ENCODE data around the gene TBC1D8B.
"Not testable (repeated sequence)": the region's sequence is repeated elsewhere in the genome, so short reads cannot be mapped to it uniquely, and the experiment has no call there.

TBC1D8B gene

GRCh38 chrX:106802388-106803275 lies at the start of gene TBC1D8B:
Gene TBC1D8B (plus strand): TSS chrX:106802673. CDS start chrX:106802854, 181 bp downstream.
- DNase-seq = peak; percentile 74

DNA sequence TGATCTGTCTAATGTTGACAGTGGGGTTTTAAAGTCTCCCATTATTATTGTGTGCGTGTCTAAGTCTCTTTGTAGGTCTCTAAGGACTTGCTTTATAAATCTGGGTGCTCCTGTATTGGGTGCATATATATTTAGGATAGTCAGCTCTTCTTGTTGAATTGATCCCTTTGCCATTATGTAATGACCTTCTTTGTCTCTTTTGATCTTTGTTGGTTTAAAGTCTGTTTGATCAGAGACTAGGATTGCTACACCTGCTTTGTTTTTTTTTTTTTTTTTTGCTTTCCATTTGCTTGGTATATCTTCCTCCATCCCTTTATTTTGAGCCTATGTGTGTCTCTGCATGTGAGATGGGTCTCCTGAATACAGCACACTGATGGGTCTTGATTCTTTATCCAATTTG lies 33.2 kb upstream of the TBC1D8B start:
- DNase-seq = not testable (repeated sequence)

- no peak for DNase-seq
Measured at GRCh38 chrX:106774981-106775380, 27.5 kb upstream of the TBC1D8B start.

- no peak for DNase-seq
Measured at GRCh38 chrX:106780264-106780663, 22.2 kb upstream of the TBC1D8B start.

- DNase-seq = no peak
Measured at GRCh38 chrX:106780664-106781377, 21.7 kb upstream of the TBC1D8B start.

DNA sequence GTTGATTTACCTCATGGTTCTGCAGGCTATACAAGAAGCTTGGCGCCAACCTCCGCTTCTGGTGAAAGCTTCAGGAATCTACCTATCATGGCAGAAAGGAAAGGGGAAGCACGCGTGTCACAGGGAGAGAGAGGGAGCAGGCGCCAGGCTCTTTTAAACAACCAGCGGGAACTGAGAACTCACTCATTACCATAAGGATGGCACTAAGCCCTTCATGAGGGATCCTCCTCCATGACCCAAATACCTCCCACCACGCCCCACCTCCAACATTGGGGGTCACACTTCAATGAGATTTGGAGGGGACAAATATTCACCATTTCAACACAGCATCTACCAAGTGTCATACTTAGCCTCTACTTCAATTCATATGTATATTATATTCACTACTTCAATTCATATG lies 18.8 kb upstream of the TBC1D8B start:
- DNase-seq = no peak

- no peak for DNase-seq
Measured at GRCh38 chrX:106791495-106791894, 11.0 kb upstream of the TBC1D8B start.

DNA sequence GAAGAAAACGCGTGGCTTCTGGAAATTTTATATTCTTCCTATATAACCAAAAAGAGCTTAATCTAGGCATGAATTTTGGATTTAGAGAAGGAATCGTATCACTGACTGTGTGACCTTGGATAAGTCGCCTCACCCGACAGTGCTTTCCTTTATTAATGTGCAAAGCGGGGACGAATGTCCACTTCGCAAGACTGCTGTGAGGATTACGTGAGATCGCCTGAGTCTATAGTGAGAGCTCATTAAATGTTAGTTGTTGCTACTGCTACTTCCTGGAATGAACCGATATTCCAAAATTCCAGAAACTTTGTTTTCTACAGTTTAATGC lies 448 bp upstream of the TBC1D8B start:
- DNase-seq = no peak

DNA sequence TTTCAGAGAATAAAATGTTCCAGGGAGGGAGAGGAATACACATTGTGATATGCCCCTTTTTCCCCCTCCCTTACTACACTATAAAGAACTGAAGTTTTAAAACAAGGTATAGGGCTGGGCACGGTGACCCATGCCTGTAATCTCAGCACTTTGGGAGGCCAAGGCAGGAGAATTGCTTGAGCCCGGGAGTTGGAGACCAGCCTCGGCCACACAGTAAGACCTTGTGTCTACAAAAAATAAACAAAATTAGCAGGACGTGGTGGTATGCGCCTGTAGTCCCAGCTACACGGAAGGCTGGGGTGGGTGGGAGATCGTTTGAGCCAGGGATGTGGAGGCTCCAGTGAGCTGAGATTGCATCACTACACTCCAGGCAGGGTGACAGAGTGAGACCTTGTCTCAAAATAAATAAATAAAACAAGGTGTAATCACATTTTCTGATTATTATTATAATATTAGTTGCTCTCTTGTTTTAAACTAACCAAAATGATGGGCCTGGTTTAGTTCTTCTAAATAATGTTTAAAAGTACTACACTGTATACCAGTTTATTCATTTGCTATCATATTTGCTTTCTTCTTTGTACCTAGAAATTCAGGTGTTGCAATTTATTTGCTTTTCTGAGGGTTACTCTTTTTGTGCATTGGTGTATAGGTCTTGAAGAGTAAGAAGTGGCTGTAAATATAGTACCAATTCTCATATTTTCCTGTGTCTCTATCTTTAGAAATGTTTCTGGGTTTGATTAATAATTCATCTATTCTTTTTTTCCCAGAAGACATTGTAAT lies 8.8 kb downstream of the TBC1D8B start:
- DNase-seq = no peak

DNA sequence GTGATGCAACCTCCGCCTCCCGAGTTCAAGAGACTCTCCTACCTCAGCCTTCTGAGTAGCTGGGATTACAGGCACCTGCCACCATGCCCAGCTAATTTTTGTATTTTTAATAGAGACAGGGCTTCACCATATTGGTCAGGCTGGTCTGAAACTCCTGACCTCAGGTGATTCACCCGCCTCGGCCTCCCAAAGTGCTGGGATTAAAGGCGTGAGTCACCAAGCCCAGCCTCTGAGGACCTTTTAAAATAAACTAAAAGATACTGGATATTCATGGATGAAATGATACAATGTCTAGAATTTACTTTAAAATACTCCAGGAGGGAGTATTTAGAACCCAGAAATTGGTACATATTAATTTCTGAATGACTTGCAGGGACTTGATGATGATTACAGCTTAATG lies 10.5 kb downstream of the TBC1D8B start:
- DNase-seq = not testable (repeated sequence)

GRCh38 chrX:106814093-106814492 lies 11.6 kb downstream of the TBC1D8B start:
- not testable (repeated sequence) for DNase-seq

- peak; percentile 10 for DNase-seq
Measured at GRCh38 chrX:106862972-106863688, 60.7 kb downstream of the TBC1D8B start.

- DNase-seq = no peak
Measured at GRCh38 chrX:106863697-106864096, 61.2 kb downstream of the TBC1D8B start.

GRCh38 chrX:106872796-106873195 lies 70.3 kb downstream of the TBC1D8B start:
- not testable (repeated sequence) for DNase-seq

- DNase-seq = peak; percentile 37
Measured at GRCh38 chrX:106874075-106874474, 71.6 kb downstream of the TBC1D8B start.

- no peak for DNase-seq
Measured at GRCh38 chrX:106875151-106875550, 72.7 kb downstream of the TBC1D8B start.

DNA sequence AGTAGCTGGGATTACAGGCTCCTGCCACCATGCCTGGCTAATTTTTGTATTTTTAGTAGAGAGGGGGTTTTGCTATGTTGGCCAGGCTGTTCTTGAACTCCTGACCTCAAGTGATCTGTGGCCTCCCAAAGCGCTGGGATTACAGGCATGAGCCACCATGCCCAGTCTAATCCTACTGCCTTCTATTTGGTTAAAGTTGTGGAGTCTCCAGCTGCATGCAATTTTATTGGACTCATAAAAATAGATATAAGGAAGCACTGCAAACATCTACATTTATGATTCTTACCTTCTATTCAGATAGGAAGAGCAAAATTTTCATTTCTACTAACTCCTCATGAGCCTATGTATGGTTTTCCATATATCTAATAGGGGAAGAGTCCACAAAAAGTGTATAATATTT lies 87.0 kb downstream of the TBC1D8B start:
- DNase-seq = no peak

GRCh38 chrX:106891762-106892460 lies 89.4 kb downstream of the TBC1D8B start:
- DNase-seq = no peak

DNA sequence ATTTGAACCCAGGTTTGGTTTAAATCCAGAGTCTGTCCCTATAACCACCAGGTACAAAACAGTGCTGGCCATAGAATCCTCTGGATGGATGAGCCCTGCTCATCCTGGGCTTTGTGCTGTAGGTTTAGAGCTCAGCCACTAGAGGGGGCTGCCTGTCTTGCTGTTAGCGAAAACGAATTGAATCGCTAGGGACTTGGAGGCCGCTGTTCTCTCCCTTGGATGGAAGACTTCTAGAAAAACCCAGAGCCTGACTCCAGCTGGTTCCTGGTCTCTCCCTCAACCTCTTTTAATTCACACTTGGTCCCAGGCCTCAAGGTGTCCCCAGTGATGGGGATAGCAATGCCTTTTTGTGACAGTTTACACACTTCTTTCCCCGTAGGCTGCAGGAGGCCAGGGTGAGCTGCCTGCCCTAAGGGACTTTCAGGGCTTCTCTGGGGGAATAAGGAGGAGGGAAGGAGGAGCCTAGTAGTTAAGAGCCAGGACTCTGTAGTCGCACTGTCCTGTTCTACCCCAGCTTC lies 92.0 kb downstream of the TBC1D8B start:
- DNase-seq = peak; percentile 53

GRCh38 chrX:106894978-106895452 lies 92.5 kb downstream of the TBC1D8B start:
- DNase-seq = no peak

DNA sequence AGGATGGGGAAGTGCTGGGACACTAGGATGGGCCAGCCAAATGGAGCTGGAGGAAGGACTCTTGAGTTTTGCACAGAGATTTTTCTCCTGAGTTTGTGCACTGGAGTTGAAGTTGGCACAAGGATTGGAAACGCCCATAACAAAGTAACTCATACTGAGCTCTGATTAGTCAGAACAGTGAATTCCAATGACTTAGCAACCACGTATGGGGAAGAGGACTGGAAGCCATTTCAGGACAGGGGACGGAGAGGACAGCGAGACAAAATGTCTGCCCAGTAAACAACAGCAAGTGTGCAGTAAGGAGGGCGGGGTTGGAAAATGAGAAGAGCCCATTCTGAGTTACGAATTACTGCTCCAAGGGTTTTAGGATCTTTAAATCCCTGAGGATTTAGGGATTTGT lies 94.8 kb downstream of the TBC1D8B start:
- no peak for DNase-seq

DNA sequence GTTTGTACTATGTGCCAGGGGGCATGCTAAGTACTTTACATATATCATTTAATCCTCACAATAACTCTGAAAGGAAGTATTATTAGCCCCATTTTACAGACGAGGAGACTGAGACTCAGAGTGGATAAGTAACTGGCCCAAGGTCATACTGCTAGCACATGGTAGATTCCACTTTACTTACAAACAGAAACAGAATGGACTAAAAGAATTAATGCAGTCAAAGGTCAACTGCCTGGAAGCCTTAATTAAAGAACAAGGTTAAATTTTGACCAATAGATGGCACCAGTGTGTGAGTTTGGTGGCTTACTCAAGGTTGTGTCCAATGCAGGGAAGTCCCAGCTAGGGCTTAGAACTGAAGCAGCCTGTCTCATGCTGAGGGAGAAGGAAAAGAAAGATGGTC lies 96.0 kb downstream of the TBC1D8B start:
- DNase-seq = peak; percentile 62
